HG02973 (cell line): Measurements from ENCODE around the gene ARHGAP15.

Experiments used
- ATAC-seq: cut with Tn5 transposase; IDR thresholded peaks from one replicate; pipeline ENCODE4 v1.9.1; 2021; ENCODE audit warnings: moderate library complexity; ENCODE audit not compliant: unreplicated experiment

Gene ARHGAP15

GRCh38 chr2:143700865-143701264 is 571.6 kb downstream of the ARHGAP15 start:
- no peak for ATAC-seq

- ATAC-seq: no peak
Measured at GRCh38 chr2:143701785-143702184, 572.6 kb downstream of the ARHGAP15 start.

- no peak for ATAC-seq
Measured at GRCh38 chr2:143702931-143703330, 573.7 kb downstream of the ARHGAP15 start.

GRCh38 chr2:143704451-143705106 is 575.4 kb downstream of the ARHGAP15 start:
- ATAC-seq: peak; percentile 74

- ATAC-seq: no peak
Measured at GRCh38 chr2:143705108-143705707, 576.0 kb downstream of the ARHGAP15 start.

- no peak for ATAC-seq
Measured at GRCh38 chr2:143706354-143706753, 577.1 kb downstream of the ARHGAP15 start.

- ATAC-seq: no peak
Measured at GRCh38 chr2:143708682-143709081, 579.5 kb downstream of the ARHGAP15 start.

GRCh38 chr2:143710196-143710595 is 581.0 kb downstream of the ARHGAP15 start:
- ATAC-seq: no peak

GRCh38 chr2:143710879-143711278 is 581.7 kb downstream of the ARHGAP15 start:
- no peak for ATAC-seq

GRCh38 chr2:143716522-143716921 is 587.3 kb downstream of the ARHGAP15 start:
- ATAC-seq: no peak

GRCh38 chr2:143717053-143717452 is 587.8 kb downstream of the ARHGAP15 start:
- ATAC-seq: no peak

- ATAC-seq: no peak
Measured at GRCh38 chr2:143717536-143718168, 588.4 kb downstream of the ARHGAP15 start.

GRCh38 chr2:143718745-143719144 is 589.5 kb downstream of the ARHGAP15 start:
- no peak for ATAC-seq

GRCh38 chr2:143719406-143719805 is 590.2 kb downstream of the ARHGAP15 start:
- ATAC-seq: no peak

GRCh38 chr2:143720095-143720664 is 591.0 kb downstream of the ARHGAP15 start:
- no peak for ATAC-seq

- ATAC-seq: no peak
Measured at GRCh38 chr2:143725400-143725799, 596.2 kb downstream of the ARHGAP15 start.

GRCh38 chr2:143726151-143726845 is 597.1 kb downstream of the ARHGAP15 start:
- ATAC-seq: no peak

GRCh38 chr2:143728498-143728897 is 599.3 kb downstream of the ARHGAP15 start:
- no peak for ATAC-seq

- no peak for ATAC-seq
Measured at GRCh38 chr2:143729296-143729814, 600.1 kb downstream of the ARHGAP15 start.

GRCh38 chr2:143730155-143730952 is 601.1 kb downstream of the ARHGAP15 start:
- peak; percentile 82 for ATAC-seq
